HEK293T (cell line): ENCODE results near the gene PAK4.

ENCODE experiments used
- BHLHE40 ChIP-seq: fragments of 450-650 bp; IDR thresholded peaks from 2 replicates; pipeline ENCODE4 v1.6.1; 2016; ENCODE audit warnings: mild to moderate bottlenecking, moderate library complexity, borderline replicate concordance
- FOXM1 ChIP-seq: fragments of 450-650 bp; IDR thresholded peaks from 2 replicates; pipeline ENCODE4 v1.6.1; 2017; ENCODE audit warnings: mild to moderate bottlenecking, borderline replicate concordance
- PKNOX1 ChIP-seq: fragments of 450-650 bp; IDR thresholded peaks from 2 replicates; pipeline ENCODE4 v1.6.1; 2016

DNA sequence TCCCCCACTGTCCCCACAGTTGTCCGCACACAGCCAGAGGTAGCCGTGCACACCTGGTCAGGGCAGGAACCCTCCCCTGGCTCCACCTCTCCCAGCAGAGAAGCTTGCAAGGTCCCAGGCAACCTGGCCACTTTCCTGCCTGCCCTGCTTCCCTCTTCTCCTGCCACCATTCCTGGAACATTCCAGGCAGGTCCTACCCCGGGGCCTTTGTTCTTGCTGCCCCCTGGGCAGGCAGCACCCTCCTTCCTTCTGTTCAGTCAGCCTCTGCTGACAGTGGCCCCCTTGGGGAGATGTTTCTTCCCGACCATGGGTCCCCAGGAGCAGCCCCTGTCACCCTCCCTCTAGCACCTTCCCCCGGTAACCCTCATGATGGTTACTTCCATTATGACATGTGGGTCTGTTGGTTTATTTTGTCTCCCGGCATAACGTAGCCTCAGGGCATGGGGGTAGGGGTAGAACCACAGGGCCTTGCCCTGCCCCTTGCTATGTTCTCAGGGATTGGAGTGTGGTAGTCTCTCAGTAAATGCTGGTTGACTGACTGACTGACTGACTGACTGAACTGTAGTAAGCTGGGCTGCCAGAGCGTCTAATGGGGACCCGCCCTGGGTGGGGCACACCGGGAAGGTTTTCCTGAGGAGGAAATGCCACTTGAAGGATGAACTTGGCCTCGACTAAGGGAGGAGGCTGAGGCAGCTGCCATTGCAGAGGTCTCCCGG is 10.8 kb downstream of the PAK4 start:
- TF ChIP-seq PKNOX1 (no peak), BHLHE40 (no peak), FOXM1 (no peak)
